ENCODE results near the gene PPM1L.

DNA sequence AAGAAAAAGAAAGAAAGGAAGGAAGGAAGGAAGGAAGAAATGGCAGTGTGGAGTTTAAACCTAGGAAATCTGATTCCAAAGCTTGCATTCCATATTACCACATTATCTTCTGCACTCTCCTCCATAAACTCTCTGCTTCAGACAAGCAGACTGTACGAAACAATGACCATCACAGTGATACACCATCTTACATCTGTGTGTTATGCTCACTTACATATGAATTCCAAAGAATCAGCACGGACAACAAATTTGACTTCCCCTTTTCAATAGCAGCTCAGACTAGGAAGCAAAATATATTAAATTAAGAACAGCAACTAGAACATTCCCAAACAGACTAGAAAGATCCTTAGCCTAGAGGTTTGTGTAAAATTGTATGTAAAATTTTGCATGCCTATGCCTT lies 18.0 kb upstream of the PPM1L start:
- no peak for TF ChIP-seq POLR2A (IDR thresholded peaks at IDR 0.05)
- TF ChIP-seq, protein P1, sequence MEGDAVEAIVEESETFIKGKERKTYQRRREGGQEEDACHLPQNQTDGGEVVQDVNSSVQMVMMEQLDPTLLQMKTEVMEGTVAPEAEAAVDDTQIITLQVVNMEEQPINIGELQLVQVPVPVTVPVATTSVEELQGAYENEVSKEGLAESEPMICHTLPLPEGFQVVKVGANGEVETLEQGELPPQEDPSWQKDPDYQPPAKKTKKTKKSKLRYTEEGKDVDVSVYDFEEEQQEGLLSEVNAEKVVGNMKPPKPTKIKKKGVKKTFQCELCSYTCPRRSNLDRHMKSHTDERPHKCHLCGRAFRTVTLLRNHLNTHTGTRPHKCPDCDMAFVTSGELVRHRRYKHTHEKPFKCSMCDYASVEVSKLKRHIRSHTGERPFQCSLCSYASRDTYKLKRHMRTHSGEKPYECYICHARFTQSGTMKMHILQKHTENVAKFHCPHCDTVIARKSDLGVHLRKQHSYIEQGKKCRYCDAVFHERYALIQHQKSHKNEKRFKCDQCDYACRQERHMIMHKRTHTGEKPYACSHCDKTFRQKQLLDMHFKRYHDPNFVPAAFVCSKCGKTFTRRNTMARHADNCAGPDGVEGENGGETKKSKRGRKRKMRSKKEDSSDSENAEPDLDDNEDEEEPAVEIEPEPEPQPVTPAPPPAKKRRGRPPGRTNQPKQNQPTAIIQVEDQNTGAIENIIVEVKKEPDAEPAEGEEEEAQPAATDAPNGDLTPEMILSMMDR (IDR thresholded peaks at IDR 0.05), result no peak
- TF ChIP-seq EP300 (IDR thresholded peaks at IDR 0.05), result no peak

Measured in ovary (tissue), 3 donors.